Right forelimb (tissue), 1 donor: ENCODE data around the gene HMCN2.

Experiments
- DNase-seq: peaks from one replicate; pipeline ENCODE4 v3.0.0-alpha.2; 2018

HMCN2 gene

DNA sequence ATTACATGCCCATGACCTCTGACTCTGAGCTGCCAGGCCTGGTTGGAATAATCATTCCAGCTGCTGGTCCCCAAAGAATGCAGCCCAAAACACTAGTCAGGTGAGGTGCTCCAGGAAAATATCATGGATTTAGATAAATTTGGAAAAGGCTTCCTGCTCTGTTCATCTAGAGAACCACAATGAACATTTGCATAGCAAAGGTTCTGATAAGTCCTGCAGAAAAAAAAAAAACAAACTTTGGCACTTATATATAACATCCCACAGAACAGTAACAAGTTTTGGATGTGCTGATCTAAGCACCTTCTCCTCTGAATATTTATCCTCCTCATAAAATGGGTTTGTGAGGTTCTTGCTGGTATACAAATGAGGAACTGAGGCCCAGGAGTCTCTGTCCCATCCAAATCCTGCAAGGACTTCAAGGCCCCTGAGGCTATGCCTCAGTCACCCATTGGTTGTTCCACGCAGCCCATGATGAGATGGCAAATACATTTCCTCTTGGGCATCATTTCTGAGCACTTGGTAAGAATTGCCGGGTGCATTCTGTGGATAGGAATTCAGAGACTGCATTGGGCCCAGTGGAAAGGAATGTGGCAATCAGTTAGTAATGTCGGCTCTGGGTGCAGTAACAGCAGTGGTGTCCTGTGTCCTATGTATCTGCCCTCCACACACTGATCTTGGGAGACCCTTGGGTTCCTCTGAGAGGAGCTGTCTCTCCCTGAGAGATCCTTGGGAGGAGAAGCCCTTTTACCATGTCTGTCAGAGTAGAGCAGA lies 105.8 kb downstream of the HMCN2 start:
- no peak for DNase-seq

DNA sequence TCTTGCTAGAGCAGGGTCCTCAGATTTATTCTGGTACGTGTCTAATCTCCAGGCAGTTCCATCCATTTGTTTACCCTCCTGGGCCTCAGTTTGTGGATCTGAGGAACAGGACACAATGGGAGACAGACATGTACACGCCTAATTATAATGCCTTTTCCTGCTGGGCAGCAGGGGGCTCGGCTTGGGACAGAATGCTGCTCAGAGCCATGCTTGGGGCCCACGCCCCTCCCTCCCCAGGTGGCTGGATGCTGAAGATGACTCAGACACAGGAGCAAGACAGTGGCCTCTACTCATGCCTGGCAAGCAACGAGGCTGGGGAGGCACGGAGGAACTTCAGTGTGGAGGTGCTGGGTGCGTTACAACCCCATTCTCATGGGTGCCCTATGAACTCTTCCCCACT lies 106.5 kb downstream of the HMCN2 start:
- no peak for DNase-seq

DNA sequence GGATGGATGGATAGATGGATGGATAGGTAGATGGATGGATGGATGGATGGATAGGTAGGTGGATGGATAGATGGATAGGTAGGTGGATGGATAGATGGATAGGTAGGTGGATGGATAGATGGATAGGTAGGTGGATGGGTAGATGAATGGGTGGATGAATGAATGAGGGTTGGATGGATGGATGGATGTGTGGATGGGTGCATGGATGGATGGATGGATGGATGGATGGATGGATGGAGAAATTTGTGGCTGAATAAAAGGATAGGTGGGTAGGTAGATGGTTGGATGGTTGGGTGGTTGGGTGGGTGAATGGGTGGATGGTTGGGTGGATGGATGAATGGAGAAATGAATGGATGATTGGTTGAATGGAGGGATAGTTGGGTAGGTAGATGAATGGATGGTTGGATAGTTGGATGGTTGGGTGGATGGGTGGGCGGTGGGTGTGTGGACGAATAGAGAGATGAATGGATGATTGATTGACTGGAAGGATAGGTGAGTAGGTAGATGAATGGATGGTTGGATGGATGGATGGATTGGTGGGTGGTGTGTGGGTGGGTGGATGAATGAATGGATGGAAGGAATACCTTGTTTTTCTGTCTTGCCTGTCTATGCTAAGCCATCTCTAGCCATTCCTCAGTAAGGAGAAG lies 108.2 kb downstream of the HMCN2 start:
- DNase-seq: no peak

DNA sequence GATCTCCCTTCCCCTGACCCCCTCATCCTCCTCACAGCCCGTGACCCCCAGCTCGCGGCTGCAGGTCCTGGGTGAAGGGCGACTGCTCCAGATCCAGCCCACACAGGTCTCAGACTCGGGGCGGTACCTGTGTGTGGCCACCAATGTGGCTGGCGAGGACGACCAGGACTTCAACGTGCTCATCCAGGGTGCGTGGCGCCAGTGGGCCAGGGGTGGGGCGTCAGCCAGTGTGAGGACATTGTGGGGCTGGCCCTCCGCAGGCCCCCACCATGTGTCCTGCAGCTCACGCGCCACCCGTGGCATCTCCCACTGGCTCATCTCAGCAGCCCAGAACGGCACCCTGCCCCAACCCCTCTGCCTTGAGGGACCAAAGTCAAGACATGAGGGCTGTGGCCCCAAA lies 112.1 kb downstream of the HMCN2 start:
- no peak for DNase-seq

DNA sequence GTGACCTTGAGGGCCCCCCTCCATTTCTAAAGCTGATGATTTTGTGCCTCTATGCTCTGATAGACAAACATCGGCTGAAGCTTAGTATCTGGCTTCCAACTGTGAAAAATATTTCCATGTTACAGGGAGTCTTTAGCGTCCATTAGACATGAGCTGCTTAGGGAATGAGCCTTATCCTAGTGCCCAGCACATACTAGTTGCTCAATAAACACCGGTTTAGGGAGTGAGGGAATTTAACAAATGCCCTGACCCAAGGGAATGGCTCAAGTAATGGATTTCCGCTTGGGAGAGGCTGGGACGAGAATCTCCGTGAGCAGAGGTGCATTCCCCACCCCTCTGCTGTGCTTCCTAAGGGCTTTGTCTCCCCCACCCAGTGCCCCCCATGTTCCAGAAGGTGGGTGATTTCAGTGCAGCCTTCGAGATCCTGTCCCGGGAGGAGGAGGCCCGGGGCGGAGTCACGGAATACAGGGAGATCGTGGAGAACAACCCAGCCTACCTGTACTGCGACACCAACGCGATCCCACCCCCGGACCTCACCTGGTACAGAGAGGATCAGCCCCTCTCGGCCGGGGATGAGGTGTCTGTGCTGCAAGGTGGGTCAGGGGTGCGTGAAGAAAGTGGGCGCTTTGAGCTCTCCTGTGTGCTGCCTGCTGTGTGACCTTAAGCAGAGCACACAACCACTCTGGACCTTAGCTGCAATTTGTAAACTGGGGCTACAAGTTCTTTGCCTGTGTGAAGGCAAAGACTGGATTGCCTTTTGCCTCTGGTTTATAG lies 113.5 kb downstream of the HMCN2 start:
- no peak for DNase-seq

DNA sequence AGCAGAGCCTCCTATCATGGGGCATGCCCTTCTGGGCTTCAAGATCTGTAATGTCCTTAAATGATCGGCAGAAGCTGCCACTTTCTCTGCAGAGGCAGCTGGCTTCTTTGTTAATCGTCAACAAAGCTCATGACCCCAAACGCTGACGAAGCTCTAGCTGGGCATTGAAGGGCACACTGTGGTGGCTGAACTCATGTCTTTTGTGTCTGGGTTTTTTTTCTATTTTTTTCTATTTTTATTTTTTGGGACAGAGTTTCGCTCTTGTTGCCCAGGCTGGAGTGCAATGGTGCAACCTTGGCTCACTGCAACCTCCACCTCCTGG lies 114.0 kb downstream of the HMCN2 start:
- no peak for DNase-seq

DNA sequence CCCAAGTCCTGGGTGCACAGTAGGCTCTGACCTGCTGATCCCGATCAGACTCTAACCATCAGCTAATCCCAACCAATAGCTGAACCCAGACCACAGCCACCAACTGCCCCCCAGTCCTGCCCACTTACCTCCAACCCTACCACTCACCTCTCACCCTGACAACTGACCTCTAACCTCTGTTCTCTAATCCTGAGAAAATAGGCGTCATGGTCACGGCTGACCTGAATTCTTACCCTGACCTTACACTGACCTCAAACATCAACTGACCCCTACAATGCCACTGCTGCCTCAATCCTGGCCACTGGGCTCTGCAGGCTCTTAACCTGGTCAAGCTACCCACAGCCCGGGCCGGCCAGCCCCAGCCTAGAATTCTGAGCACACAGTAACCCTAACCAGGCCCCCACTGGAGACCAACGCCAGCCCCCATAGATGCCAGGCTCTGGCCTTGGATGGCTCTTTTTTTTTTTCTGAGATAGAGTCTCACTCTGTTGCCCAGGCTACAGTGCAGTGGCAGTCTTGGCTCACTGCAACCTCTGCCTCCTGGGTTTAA lies 115.4 kb downstream of the HMCN2 start:
- no peak for DNase-seq

DNA sequence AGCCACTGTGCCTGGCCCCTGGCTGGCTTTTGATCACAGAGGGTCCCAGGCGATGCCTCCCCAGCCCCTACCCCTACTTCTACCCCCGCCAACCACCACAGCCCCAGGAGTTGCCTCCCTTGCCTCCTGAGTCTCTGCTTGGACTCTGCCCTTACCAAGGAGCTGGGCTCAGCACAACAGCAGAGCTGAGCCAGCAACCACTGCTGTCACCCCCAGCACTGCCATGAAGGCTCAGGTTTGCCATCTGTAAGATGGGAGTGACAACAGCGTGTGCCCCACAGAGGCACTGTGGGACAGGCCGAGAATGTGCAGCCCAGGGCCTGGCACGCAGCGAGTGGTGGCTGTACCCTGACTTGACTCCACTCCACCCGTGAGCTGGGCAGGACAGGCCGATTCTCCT lies 116.1 kb downstream of the HMCN2 start:
- DNase-seq: no peak

DNA sequence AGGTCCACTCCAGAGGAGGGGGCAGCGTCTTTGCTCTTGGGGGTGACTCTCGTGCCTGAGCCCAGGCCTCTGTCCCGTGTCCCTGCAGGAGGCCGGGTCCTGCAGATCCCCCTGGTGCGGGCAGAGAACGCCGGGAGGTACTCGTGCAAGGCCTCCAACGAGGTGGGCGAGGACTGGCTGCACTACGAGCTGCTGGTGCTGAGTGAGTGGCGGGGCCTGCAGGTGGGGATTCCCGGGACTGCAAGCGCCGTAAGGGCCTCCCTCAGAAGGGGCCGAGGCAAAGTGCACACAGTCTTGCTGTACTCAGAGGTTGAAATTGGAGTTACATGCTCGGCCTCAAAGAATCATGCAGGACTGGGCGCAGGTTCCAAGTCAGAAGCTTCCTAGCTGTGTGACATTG lies 116.5 kb downstream of the HMCN2 start:
- no peak for DNase-seq

DNA sequence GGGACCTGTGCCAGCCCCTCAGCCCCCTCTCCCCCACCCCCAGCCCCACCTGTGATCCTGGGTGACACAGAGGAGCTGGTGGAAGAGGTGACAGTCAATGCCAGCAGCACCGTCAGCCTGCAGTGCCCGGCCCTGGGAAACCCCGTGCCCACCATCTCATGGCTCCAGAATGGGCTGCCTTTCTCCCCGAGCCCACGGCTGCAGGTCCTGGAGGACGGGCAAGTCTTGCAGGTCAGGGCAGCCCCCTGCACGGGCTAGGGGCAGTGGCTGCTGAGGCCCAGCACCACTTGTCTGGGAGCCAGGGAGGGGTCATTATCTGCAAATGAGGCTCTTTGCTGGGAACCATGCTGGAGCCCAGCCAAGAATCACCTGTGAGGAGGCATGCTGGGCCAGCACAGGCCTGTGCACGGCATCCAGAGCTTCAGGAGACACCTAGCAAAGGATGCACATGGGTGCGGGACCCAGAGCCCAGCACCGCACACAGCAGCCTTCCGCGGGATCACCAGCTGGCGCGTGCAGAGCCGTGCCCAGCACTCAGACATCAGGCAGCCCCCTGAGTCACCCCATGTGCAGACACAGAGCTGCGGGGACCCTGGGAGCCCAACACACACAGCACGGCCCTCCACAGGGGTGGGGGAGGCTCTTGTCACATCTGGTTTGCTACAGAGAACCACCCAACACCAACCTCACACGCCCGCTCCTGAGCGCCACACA lies 117.2 kb downstream of the HMCN2 start:
- DNase-seq: no peak

DNA sequence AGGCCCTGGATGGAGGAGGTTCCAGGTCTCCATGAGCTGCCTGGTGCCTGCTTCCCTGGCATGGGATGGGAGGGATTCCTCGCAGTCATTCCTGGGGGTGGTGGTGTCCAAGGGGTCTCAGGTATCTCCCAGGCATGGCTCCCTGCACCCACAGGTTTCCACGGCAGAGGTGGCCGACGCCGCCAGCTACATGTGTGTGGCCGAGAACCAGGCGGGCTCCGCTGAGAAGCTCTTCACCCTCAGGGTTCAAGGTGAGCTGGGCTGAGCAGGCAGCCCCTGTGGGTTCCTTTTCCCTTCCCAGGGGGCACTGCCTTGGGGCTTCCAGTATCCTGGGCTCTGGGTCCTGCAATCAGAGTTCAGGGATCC lies 117.8 kb downstream of the HMCN2 start:
- DNase-seq: no peak

DNA sequence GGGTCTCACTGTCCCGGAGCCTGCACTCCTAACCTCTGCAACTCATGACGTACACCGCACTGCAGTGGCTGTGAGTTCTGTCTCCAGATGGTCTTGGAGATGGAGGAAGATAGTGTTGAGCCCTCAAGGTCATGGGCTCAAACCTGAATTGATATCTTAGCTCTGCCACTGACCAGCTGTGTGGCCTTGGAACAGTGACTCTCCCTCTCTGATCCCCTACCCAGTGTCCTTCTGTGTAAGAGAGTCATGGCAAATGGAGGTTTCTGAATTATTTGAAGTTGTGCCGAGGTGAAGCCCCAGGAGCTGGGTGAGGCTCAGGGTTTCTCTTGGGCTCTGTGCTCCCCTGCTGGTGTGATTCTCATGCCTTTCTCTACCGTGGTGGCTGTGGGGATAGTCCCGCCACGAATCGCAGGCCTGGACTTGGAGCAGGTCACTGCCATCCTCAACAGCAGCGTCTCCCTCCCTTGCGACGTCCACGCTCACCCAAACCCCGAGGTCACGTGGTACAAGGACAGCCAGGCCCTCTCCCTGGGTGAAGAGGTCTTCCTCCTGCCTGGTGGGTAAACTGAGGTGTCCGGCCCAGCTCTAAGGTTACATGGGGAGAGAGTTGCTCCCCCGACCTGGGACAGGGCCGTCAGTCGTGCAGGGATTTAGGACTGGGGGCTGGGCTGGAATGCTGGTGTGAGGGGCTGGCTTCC lies 118.6 kb downstream of the HMCN2 start:
- no peak for DNase-seq

DNA sequence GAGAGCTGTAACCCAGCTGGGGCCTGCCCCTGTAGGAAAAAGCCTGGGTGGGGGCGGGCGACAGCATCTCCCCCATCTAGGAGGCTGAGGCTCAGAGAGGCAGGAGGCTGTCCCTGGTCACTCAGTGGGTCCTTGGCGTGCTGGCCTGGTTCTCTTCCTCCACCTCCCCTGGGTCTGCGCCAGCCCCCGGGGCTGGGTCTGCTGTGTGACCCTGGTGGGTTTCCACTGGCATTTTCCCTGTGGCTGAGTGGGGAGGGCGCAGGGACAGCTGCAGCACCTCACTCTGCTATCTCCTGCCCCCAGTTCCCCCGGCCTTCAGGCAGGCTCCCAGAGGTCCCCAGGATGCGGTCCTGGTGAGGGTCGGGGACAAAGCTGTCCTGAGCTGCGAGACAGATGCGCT lies 119.7 kb downstream of the HMCN2 start:
- DNase-seq: no peak

DNA sequence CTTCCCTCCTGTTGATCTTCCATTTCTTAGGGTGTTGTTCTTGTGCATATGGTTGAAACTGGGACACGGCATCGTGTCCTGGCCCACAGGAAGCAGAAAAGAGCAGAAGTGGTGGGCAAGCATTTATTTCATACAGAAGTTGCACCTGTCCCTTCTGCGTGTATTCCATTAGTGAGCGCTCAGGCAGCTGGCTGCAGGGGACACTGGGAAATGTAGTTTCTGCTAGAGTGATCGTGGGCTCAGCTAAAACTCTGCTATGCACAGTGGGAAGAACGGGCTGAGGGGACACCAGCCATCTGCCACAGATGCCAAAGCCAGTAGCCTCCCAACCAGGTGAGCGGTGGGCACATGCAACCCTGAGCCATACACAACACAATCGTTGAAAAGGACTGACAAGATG lies 121.8 kb downstream of the HMCN2 start:
- DNase-seq: no peak

DNA sequence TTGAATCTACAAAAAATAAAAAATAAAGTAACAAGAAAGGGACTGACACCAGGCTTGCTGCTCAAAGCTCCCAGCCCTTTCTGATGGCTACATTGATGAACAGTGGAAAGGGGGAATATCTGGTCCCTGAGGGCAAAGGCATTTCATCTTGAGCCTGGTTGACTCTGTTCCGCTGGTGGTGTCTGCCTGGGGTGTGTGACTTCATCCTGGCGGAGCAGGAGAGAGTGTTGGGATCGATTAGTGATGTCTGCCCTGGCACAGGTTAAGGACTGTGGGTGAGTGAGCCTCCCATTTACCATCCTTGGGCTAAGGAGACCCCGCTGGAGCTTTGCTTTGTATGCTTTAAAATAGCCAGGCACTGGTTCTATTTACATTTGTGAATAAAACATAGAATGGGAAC lies 122.3 kb downstream of the HMCN2 start:
- DNase-seq: no peak

DNA sequence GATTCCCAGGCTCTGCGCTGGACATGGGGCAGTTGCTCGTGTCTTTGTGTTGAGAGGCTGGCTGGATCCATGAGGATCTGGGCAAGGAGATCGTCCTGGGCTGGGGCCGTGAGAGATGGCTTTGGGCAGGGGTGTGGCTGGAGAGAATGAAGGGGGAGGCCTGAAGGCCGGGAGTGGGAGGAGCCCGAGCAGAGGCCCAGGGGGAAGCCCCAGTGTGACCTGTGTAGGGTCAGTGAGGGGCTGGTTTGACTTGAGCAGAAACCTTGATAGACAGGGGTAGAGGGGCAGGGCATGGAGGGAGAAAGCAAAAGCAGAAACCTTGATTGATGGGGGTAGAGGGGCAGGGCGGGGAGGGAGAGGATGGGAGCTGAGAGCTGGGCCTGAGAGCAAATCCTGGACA lies 124.8 kb downstream of the HMCN2 start:
- no peak for DNase-seq

DNA sequence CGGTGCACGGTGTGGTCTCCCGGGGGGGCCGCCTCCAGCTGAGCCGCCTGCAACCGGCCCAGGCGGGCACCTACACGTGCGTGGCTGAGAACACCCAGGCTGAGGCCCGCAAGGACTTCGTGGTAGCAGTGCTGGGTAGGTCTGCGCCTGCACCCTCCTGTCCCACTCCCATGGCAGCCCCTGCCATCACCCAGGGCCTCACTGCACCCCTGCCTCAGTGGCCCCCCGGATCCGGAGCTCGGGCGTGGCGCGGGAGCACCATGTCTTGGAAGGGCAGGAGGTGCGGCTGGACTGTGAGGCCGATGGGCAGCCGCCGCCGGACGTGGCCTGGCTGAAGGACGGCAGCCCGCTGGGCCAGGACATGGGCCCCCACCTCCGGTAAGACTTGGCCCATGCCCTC lies 125.4 kb downstream of the HMCN2 start:
- DNase-seq: no peak

DNA sequence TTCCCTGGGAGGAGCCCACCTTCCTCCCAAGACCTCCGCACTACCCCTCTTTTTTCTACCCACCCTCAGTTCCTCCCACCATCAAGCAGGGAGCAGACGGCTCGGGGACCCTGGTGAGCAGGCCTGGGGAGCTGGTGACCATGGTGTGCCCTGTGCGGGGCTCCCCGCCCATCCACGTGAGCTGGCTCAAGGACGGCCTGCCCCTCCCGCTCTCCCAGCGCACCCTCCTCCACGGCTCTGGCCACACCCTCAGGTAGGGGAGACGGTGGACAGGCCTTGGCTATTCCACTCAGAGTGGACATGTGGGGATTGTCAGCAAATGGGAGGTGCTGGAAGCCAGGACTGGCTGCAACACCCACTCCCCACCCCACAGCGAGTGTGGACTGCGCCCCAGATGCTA lies 126.3 kb downstream of the HMCN2 start:
- no peak for DNase-seq

DNA sequence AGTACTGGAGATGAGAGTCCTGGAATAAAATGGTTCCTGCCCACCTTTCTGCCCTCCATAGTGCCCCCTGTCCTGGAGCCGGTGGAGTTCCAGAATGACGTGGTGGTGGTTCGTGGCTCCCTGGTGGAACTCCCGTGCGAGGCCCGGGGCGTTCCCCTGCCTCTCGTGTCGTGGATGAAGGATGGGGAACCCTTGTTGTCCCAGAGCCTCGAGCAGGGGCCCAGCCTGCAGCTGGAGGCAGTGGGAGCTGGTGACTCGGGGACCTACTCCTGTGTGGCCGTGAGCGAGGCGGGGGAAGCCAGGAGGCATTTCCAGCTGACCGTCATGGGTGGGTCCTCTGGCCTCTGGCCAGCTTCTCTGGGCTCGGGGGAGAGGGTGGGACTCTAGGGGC lies 128.1 kb downstream of the HMCN2 start:
- no peak for DNase-seq

DNA sequence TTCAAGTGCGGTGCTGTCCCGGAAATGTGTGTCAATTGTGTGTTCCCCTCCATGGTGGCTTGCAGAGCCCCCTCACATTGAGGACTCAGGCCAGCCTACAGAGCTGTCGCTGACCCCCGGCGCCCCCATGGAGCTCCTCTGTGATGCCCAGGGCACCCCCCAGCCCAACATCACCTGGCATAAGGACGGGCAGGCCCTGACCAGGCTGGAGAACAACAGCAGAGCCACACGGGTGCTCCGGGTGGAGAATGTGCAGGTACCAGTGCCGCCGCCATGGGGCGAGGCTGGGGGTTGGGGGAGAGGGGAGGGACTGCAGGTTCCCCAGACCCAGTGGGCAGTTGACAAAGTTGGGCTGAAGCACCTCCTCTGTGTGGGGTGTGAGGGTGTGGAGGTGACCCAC lies 128.8 kb downstream of the HMCN2 start:
- DNase-seq: no peak

DNA sequence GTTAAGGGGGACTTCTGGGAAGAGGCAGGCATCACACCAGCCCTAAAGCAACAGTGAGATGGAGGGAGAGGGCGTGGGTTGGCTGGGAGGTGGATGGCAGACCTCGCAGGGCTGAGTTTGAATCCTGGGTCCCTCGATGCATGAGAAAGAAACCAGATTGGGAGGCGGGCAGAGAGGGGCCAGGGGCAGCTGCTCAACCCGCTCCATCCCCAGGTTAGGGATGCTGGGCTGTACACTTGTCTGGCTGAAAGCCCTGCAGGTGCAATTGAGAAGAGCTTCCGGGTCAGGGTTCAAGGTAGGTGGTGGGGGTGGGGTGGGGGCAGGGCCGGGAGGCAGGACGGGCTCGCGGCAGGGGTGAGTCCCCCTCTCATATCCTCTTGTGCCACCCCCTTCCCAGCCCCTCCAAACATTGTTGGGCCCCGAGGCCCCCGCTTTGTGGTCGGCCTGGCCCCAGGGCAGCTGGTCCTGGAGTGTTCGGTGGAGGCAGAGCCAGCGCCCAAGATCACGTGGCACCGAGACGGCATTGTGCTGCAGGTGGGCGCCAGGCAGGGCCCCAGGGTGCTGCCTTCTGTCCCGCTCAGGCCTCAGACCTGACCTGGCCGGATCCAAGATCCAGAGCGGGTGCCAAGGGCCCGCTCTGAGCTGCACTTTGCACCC lies 129.4 kb downstream of the HMCN2 start:
- DNase-seq: no peak

DNA sequence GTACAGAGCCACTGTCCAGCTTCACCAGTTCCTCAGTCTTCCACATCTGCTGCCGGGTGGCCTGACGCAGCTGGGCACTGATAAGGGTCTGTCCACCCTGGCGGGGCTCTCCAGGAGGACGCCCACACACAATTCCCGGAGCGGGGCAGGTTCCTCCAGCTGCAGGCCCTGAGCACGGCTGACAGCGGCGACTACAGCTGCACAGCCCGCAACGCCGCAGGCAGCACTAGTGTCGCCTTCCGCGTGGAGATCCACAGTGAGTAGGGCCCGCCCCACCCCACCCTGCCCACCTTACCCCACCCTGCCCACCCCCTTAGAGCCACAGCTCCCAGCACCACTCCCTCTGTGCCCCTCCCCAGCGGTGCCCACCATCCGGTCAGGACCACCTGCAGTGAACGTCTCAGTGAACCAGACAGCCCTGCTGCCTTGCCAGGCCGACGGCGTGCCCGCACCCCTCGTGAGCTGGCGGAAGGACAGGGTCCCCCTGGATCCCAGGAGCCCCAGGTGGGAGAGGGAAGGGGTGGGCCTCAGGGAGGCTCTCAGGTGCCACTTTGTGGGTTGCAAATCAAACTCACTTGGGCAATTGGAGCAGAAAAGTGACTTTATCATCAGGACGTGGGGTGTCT lies 130.4 kb downstream of the HMCN2 start:
- DNase-seq: no peak
